Fibroblast of lung (primary cell): ENCODE measurements around the gene CLUH. TPM values are rescaled to one million over a fixed set of nuclear protein-coding genes. Genes with fewer than 3 reads are reported as not detected.

ENCODE experiments used
- DNase-seq, 2 donors: peaks; one replicate each; pipeline versions ENCODE4 v3.0.0 to v3.0.0-alpha.2; 2010; ENCODE audit warnings: low read depth in 2 of 2
- H2AFZ ChIP-seq: 2 replicates; pipeline ENCODE4 v1.5.1; 2012; ENCODE audit warnings: low read length, control low read depth, inconsistent platforms
- H3K27ac ChIP-seq: 2 replicates; pipeline ENCODE4 v1.5.1; 2011; ENCODE audit warnings: low read length, control low read depth; ENCODE audit not compliant: insufficient read depth
- H3K27me3 ChIP-seq: 2 replicates; pipeline ENCODE4 v1.5.1; 2011; ENCODE audit warnings: mild to moderate bottlenecking, low read length; ENCODE audit not compliant: control insufficient read depth, insufficient read depth
- H3K36me3 ChIP-seq: 2 replicates; pipeline ENCODE4 v1.5.1; 2011; ENCODE audit warnings: low read length; ENCODE audit not compliant: control insufficient read depth, insufficient read depth
- H3K4me1 ChIP-seq: 2 replicates; pipeline ENCODE4 v1.5.1; 2011; ENCODE audit warnings: low read length; ENCODE audit not compliant: control insufficient read depth, insufficient read depth; ENCODE audit errors: extremely low read depth
- H3K4me2 ChIP-seq: 2 replicates; pipeline ENCODE4 v1.5.1; 2011; ENCODE audit warnings: low read length, control low read depth; ENCODE audit not compliant: insufficient read depth; ENCODE audit errors: extremely low read depth
- H3K4me3 ChIP-seq, 4 experiments: fragments of 200-600 bp in 1 of 4; sonication (generic) in 1 of 4; replicated peaks in 1 of 4; 2 replicates each; pipeline ENCODE4 v1.5.1; 2011 to 2016; ENCODE audit warnings: low read length in 4 of 4, low read depth in 3 of 4, mild to moderate bottlenecking in 3 of 4, control low read depth in 2 of 4, inconsistent platforms in 1 of 4, mixed read lengths in 1 of 4; ENCODE audit not compliant: insufficient read depth in 1 of 4; ENCODE audit errors: control extremely low read depth in 1 of 4
- H3K79me2 ChIP-seq: 2 replicates; pipeline ENCODE4 v1.5.1; 2012; ENCODE audit warnings: mild to moderate bottlenecking, low read length, inconsistent platforms; ENCODE audit not compliant: control insufficient read depth, insufficient read depth
- H3K9ac ChIP-seq: 2 replicates; pipeline ENCODE4 v1.5.1; 2011; ENCODE audit warnings: mild to moderate bottlenecking, low read length, control low read depth; ENCODE audit not compliant: insufficient read depth
- H3K9me3 ChIP-seq: 2 replicates; pipeline ENCODE4 v1.5.1; 2012; ENCODE audit warnings: low read depth, low read length; ENCODE audit not compliant: control insufficient read depth, insufficient read depth
- H4K20me1 ChIP-seq: 2 replicates; pipeline ENCODE4 v1.5.1; 2011; ENCODE audit warnings: low read length; ENCODE audit not compliant: control insufficient read depth, insufficient read depth; ENCODE audit errors: extremely low read depth
- CTCF ChIP-seq, 2 donors: IDR thresholded peaks in 1 of 2; conservative IDR thresholded peaks in 1 of 2; 1 replicate in 1 of 2; 2 replicates in 1 of 2; pipeline ENCODE4 v1.5.1; 2011 to 2012; ENCODE audit warnings: low read length in 2 of 2, control low read depth in 1 of 2, inconsistent platforms in 1 of 2, low read depth in 1 of 2, mild to moderate bottlenecking in 1 of 2
- EZH2 ChIP-seq: IDR thresholded peaks from 2 replicates; pipeline ENCODE4 v1.5.1; 2012; ENCODE audit warnings: low read length, control low read depth, mild to moderate bottlenecking; ENCODE audit errors: missing control alignments
- polyA plus RNA-seq, 2 donors: library from polyadenylated mRNA; depleted of rRNA in 1 of 2; stranded (reverse) in 1 of 2; unstranded in 1 of 2; fragments of >200 nt; gene quantifications; 2 replicates each; pipeline ENCODE4 v1.2.1, GENCODE V29; 2011 to 2012; ENCODE audit warnings: missing spikeins in 1 of 2
- total RNA-seq: library from RNA; depleted of rRNA; stranded (reverse); fragments of >200 nt; gene quantifications from 2 replicates; pipeline ENCODE4 v1.2.1, GENCODE V29; 2014

CLUH gene
- total and polyA plus RNA-seq, 2 donors (not counting 1 experiment from before 2014, with no cell fraction given): 10.5 to 29.4 TPM

GRCh38 chr17:2737693-2738092, 26.1 kb upstream of the CLUH start:
- H3K27ac ChIP-seq: no peak overlapping the region
- no peak overlapping the region for H2AFZ ChIP-seq
- TF ChIP-seq CTCF (conservative IDR thresholded peaks at IDR 0.05 in 1 of 2, IDR thresholded peaks at IDR 0.05 in 1 of 2; ENCODE audit: low read depth in 1 of 2, low read length in 2 of 2): no peak
- no peak for TF ChIP-seq EZH2
- no peaks in the 10 kb centered on the region for H3K36me3 ChIP-seq
- no peaks in the 10 kb centered on the region for H3K79me2 ChIP-seq
- H3K4me2 ChIP-seq: no peak overlapping the region
- H3K4me1 ChIP-seq: no peaks in the 10 kb centered on the region
- no peak overlapping the region for H3K4me3 ChIP-seq
- H4K20me1 ChIP-seq: no peaks in the 10 kb centered on the region
- H3K9ac ChIP-seq: no peak overlapping the region
- DNase-seq: no peak
- H3K9me3 ChIP-seq: no peaks in the 10 kb centered on the region
- H3K27me3 ChIP-seq: no peaks in the 10 kb centered on the region

- Histone ChIP-seq H2AFZ (no peak overlapping the region), H3K27ac (no peak overlapping the region), H3K27me3 (no peaks in the 10 kb centered on the region), H3K4me3 (no peak overlapping the region), H3K36me3 (no peaks in the 10 kb centered on the region), H3K4me2 (no peak overlapping the region), H3K9ac (no peak overlapping the region), H3K79me2 (no peaks in the 10 kb centered on the region), H3K4me1 (no peaks in the 10 kb centered on the region), H4K20me1 (no peaks in the 10 kb centered on the region), H3K9me3 (no peaks in the 10 kb centered on the region)
- no peak for TF ChIP-seq CTCF (conservative IDR thresholded peaks at IDR 0.05 in 1 of 2, IDR thresholded peaks at IDR 0.05 in 1 of 2; ENCODE audit: low read depth in 1 of 2, low read length in 2 of 2)
- no peak for TF ChIP-seq EZH2
- DNase-seq: no peak
Observed at GRCh38 chr17:2736956-2737355, 25.4 kb upstream of the CLUH start.

GRCh38 chr17:2735896-2736295, 24.3 kb upstream of the CLUH start:
- H3K36me3 ChIP-seq: no peaks in the 10 kb centered on the region
- no peaks in the 10 kb centered on the region for H3K9me3 ChIP-seq
- no peak overlapping the region for H3K27ac ChIP-seq
- no peaks in the 10 kb centered on the region for H4K20me1 ChIP-seq
- H3K4me1 ChIP-seq: no peaks in the 10 kb centered on the region
- no peaks in the 10 kb centered on the region for H3K27me3 ChIP-seq
- DNase-seq: no peak
- no peak overlapping the region for H2AFZ ChIP-seq
- no peak overlapping the region for H3K9ac ChIP-seq
- H3K4me3 ChIP-seq: no peak overlapping the region
- TF ChIP-seq EZH2 (no peak), CTCF (conservative IDR thresholded peaks at IDR 0.05 in 1 of 2, IDR thresholded peaks at IDR 0.05 in 1 of 2; ENCODE audit: low read depth in 1 of 2, low read length in 2 of 2) (no peak)
- H3K79me2 ChIP-seq: no peaks in the 10 kb centered on the region
- no peak overlapping the region for H3K4me2 ChIP-seq
